GM10266 (cell line): ENCODE data around the gene STAU1.
"Not testable (repeated sequence)": the region's sequence is repeated elsewhere in the genome, so short reads cannot be mapped to it uniquely, and the experiment has no call there.

Experiments
- DNase-seq: peaks from one replicate; pipeline ENCODE4 v3.0.0; 2012; ENCODE audit errors: extremely low spot score
- TF ChIP-seq, protein P1 (sequence below): IDR thresholded peaks from 2 replicates; pipeline ENCODE4 v1.5.1; 2012; ENCODE audit warnings: mild to moderate bottlenecking, low read depth; ENCODE audit not compliant: control insufficient read depth, insufficient read depth; ENCODE audit errors: missing control alignments

The STAU1 gene

DNA sequence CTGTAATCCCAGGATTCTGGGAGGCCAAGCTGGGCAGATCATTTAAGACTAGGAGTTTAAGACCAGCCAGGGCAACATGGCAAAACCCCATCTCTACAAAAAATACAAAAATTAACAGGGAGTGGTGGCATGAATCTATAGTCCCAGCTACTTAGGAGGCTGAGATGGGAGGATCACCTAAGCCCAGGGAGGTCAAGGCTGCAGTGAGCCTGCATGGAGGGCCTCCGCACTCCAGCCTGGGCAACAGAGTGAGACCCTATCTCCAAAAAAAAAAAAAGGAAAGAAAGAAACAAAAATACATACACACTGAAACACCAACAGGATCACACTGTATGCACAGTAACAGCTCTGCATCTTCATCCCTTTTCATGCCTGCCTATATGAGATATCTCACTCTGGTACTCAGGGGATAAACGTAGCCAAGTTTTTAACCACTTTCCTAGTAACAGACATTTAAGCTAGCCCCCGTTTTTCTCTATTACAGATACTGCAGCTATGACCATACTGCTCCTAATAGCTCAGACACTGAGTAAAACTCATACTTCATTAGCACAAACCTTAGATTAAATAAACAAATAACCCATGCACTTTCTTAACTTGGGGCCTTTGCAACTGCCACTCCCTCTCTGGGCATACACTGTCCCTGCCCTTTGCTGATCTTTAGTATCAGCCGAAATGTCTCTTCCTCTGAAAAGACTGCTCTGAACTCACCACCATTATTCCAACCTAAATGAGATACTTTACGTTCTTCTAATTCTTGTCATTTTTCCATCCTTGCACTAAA is 41.5 kb downstream of the STAU1 start:
- no peak for DNase-seq
- TF ChIP-seq, protein P1, sequence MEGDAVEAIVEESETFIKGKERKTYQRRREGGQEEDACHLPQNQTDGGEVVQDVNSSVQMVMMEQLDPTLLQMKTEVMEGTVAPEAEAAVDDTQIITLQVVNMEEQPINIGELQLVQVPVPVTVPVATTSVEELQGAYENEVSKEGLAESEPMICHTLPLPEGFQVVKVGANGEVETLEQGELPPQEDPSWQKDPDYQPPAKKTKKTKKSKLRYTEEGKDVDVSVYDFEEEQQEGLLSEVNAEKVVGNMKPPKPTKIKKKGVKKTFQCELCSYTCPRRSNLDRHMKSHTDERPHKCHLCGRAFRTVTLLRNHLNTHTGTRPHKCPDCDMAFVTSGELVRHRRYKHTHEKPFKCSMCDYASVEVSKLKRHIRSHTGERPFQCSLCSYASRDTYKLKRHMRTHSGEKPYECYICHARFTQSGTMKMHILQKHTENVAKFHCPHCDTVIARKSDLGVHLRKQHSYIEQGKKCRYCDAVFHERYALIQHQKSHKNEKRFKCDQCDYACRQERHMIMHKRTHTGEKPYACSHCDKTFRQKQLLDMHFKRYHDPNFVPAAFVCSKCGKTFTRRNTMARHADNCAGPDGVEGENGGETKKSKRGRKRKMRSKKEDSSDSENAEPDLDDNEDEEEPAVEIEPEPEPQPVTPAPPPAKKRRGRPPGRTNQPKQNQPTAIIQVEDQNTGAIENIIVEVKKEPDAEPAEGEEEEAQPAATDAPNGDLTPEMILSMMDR, result no peak

DNA sequence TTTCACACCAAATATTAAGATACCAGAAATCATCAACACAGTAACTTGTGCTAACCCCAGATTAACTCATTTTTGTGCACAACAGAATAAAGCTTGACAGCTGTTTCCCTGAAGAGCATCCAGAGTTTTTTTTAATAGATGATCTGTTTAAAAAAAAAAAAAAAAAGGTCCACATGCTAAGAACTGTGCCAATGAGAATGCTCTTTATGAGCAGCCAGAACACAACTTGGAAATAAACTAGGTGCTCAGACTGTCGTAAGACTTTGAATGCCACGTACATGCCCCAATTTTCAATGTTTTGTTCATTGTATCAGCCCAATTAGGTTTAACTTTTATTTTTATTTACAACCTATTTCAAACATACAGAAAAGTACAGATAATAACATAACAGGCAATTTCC is 47.3 kb downstream of the STAU1 start:
- TF ChIP-seq, protein P1, result no peak

DNA sequence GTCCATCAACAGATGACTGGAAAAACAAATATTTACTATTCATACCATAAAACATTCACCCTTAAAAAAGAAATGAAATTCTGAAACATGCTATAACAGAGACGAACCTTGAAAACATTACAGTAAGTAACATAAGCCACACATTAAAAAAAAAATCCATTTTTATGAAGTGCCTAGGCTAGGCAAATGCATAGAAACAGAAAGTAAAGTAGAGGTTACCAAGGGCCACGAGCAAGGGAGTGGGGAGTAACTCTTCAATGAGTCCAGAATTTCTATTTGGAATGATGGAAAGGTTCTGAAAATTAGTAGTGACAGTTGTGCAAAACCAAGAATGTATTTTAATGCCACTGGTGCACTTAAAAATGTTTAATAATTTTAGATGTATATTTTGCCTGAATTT is 47.7 kb downstream of the STAU1 start:
- no peak for DNase-seq
- TF ChIP-seq, protein P1, result no peak

More for the DNA sequence above, 47.3 kb downstream of the STAU1 start:
- no peak for DNase-seq

DNA sequence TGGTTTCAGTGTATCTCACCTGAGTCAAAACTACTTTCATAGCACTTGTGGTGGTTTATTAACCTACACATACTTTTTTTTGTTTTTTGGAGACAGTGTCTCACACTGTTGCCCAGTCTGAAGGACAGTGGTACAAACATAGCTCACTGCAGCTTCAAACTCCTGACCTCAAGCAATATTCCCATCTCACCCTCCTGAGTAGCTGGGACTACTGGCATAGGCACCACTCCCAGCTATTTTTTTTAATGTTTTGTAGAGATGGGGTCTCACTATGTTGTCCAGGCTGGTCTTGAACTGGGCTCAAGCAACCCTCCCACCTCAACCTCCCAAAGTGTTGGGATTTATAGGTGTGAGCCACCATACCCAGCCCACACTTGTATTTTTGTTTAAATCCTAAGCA is 49.7 kb downstream of the STAU1 start:
- no peak for DNase-seq

DNA sequence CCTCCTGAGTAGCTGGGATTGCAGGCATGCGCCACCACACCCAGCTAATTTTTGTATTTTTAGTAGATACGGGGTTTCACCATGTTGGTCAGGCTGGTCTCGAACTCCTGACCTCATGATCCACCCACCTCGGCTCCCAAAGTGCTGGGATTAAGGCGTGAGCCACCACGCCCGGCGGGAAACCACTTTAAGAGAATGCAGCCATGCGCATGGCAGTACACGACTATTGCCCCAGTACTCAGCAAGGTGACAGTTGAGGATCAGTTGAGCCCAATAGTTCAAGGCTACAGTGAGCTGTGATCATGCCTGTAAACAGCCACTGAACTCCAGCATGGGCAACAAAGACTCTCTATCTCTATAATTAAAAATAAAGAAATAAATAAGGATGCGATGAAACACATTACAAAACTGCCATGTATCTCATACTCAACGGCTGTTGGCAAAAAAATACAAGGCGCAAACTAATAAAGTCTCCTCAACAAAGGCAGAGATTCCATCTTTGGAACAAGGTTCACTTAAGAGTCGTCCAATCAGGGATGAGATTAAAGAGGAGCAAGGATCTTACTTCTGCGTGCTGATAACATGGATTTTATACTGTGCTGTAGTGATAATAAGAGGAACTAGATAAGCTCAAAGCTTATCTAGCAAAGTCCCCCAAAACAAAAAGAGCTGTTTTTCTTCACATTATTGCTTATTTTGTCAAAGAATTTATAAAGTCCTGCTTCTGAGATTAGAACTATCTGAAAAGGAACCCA is 51.1 kb downstream of the STAU1 start:
- no peak for DNase-seq
- TF ChIP-seq, protein P1, result no peak

More for the DNA sequence above, 49.7 kb downstream of the STAU1 start:
- TF ChIP-seq, protein P1, result no peak

DNA sequence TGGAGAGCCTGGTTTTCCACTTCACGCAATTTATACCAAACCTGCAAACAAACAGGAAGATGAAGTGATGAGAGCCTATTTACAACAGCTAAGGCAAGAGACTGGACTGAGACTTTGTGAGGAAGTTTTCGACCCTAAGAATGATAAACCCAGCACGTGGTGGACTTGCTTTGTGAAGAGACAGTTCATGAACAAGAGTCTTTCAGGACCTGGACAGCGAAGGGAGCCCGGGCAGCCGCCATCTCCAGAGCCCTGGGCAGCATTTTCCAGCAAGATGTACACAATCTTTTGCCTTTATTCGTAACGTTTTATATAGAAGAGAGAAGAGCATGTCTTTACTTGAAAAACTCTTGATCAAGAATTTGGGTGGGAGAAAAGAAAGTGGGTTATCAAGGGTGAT is 53.3 kb downstream of the STAU1 start:
- not testable (repeated sequence) for DNase-seq

DNA sequence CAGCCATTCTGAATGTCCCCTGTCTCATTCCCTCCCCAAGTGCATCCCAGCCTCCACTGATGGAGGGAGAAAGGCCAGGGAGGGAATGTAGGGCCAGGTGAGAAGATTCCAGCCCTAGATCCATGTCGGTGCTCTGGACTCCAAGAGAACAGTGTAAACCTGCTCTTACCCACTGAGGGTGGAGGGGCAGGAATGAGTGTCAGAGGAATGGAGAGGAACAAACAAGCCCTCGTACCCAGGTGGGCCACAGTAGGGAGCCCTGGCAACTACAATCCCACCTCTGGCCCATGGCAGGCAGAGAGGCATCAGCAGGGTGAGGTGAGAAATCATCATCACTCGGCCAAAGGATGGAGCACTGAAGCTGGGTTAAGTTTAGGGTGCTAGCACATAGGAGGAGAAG is 54.6 kb downstream of the STAU1 start:
- no peak for DNase-seq
- TF ChIP-seq, protein P1, result no peak
